Psoas muscle (tissue), 8 donors: ENCODE results near the gene PCNX2. TPM values are rescaled to one million over a fixed set of nuclear protein-coding genes. Genes with fewer than 3 reads are reported as not detected.

Experiments
- ATAC-seq, 4 donors: fragments of 200-7000 bp; cut with Tn5 transposase; one replicate each; pipeline ENCODE4 v1.9.1; 2020; ENCODE audit warnings: moderate library complexity in 3 of 4, mild to moderate bottlenecking in 2 of 4
- DNase-seq, 2 donors: peaks; one replicate each; pipeline ENCODE4 v3.0.0-alpha.2; 2020
- H3K27ac ChIP-seq: fragments of 200-600 bp; one replicate; pipeline ENCODE4 v1.8.0; 2022
- H3K27me3 ChIP-seq, 3 donors: fragments of 200-600 bp in 1 of 3; one replicate each; pipeline versions ENCODE4 v1.6.1 to v1.8.0; 2013 to 2022; ENCODE audit warnings: low read length in 2 of 3, mild to moderate bottlenecking in 2 of 3, moderate library complexity in 1 of 3; ENCODE audit not compliant: insufficient read depth in 3 of 3
- H3K36me3 ChIP-seq, 2 donors: fragments of 200-600 bp in 1 of 2; one replicate each; pipeline versions ENCODE4 v1.6.1 to v1.8.0; 2013 to 2022; ENCODE audit warnings: low read depth in 1 of 2, mild to moderate bottlenecking in 1 of 2, moderate library complexity in 1 of 2; ENCODE audit not compliant: insufficient read depth in 1 of 2
- H3K4me1 ChIP-seq: fragments of 200-600 bp; one replicate; pipeline ENCODE4 v1.8.0; 2022
- H3K4me3 ChIP-seq: fragments of 200-600 bp; one replicate; pipeline ENCODE4 v1.8.0; 2022; ENCODE audit warnings: mild to moderate bottlenecking
- H3K9me3 ChIP-seq: fragments of 200-600 bp; one replicate; pipeline ENCODE4 v1.8.0; 2022
- WGBS, 3 donors: extraction: QIAGEN DNeasy Blood & Tissue Kit; methylation state at CpG; one replicate each; pipeline versions ENCODE4 v1.1.6 to v1.1.7; 2013; 5-methylcytosine and 5-hydroxymethylcytosine counted together
- intact Hi-C, 2 donors: fragments of 100-400 bp; cut with DNase I; formaldehyde crosslinking; loops; one replicate each; pipeline versions ENCODE4 v1.11.0 to v1.14.2; 2022
- polyA plus RNA-seq, 3 donors: library from polyadenylated mRNA; stranded (reverse); fragments of 200-250 nt; gene quantifications; one replicate each; pipeline ENCODE4 v1.2.3, GENCODE V29; 2013
- total RNA-seq, 4 donors: library from RNA; stranded (reverse); fragmentation: NEBNext Ultra II Directional in 2 of 4; extraction: Animal tissue kit (Norgen Biotek cat#: 25700) in 2 of 4; gene quantifications; one replicate each; pipeline versions ENCODE4 v1.2.1 to v1.2.4, GENCODE V29; 2021 to 2023
- TF ChIP-seq, protein P1 (sequence below): fragments of 200-600 bp; IDR thresholded peaks from one replicate; pipeline ENCODE4 v1.8.0; 2022; ENCODE audit warnings: antibody characterized with exemption
- donor health status: healthy with polysubstance abuse.
- donor health status: DM: no; HTN: no; CAD: no; lungs with moderate emphysema.
- donor health status: Bipolar disorder and iron deficiency.
- donor health status: healthy.
- donor health status: DM: yes; HTN: yes; CAD: no.
- donor health status: DM: no; HTN: no; CAD: no.
- donor health status: DM: no; HTN: no; CAD: no.
- donor health status: DM: yes; HTN: yes; CAD: no.

Gene PCNX2
- total and polyA plus RNA-seq, 7 donors, result 0.16 to 1.1 (median 0.54) TPM

DNA sequence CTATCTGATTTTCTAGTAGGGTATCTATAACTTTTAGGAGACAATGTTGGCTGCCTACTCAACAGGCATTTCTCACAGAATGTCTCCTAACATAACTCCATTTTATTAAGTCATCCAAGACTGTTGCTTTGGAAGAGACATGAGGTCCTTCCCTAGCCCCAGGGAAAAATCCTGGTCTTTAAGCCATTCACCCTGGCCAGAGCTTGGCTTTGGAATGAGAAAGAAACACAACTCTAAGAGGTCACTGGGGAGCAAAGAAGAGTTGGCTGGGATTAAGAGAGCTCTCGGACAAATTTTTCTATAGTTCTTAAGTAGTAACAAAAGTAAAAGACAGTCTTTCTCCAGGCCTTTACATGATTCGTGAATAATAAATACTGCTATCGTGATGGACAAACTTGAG, 57.9 kb downstream of the PCNX2 start:
- DNase-seq (no peak), ATAC-seq (no peak)
- whole genome bisulfite sequencing, 3 donors, result 70 to 78% (median 71%) methylated on average over 3 of the region's 3 CpGs
- no peaks in the 10 kb centered on the region for H3K9me3 ChIP-seq
- no peaks in the 10 kb centered on the region for H3K4me1 ChIP-seq
- H3K4me3 ChIP-seq, result no peak overlapping the region
- no peaks in the 10 kb centered on the region for H3K36me3 ChIP-seq
- no peaks in the 10 kb centered on the region for H3K27me3 ChIP-seq
- intact Hi-C loops, result no loop called here
- TF ChIP-seq, protein P1, sequence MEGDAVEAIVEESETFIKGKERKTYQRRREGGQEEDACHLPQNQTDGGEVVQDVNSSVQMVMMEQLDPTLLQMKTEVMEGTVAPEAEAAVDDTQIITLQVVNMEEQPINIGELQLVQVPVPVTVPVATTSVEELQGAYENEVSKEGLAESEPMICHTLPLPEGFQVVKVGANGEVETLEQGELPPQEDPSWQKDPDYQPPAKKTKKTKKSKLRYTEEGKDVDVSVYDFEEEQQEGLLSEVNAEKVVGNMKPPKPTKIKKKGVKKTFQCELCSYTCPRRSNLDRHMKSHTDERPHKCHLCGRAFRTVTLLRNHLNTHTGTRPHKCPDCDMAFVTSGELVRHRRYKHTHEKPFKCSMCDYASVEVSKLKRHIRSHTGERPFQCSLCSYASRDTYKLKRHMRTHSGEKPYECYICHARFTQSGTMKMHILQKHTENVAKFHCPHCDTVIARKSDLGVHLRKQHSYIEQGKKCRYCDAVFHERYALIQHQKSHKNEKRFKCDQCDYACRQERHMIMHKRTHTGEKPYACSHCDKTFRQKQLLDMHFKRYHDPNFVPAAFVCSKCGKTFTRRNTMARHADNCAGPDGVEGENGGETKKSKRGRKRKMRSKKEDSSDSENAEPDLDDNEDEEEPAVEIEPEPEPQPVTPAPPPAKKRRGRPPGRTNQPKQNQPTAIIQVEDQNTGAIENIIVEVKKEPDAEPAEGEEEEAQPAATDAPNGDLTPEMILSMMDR, result no peak
- no peak overlapping the region for H3K27ac ChIP-seq

GRCh38 chr1:233233508-233234040, 62.0 kb downstream of the PCNX2 start:
- TF ChIP-seq, protein P1, result no peak
- ATAC-seq, result no peak
- no peaks in the 10 kb centered on the region for H3K27me3 ChIP-seq
- no peaks in the 10 kb centered on the region for H3K9me3 ChIP-seq
- no peaks in the 10 kb centered on the region for H3K36me3 ChIP-seq
- no peak overlapping the region for H3K27ac ChIP-seq
- DNase-seq, result no peak
- 77 to 78% (median 78%) methylated on average over 5 of the region's 5 CpGs for WGBS, 3 donors
- intact Hi-C loops, result no loop called here
- H3K4me3 ChIP-seq, result no peak overlapping the region
- no peaks in the 10 kb centered on the region for H3K4me1 ChIP-seq

DNA sequence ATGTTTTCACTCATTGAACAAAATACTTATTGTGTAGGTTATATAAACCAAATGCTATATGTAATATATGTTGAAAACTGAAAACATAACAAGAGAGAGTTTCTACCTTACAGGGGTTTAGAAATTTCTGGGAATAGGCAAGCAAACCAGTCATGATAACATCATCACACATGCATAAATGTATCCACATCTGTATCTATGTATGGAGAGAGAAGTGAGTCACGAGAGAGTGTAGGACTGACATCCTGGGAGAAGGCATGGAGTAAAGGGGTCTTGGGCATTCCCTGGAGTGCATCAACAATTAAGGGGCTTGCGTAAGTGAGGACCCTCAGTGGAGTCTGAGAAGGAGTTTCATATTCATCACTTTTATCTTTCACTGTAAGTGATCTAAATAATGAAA, 65.5 kb downstream of the PCNX2 start:
- no peaks in the 10 kb centered on the region for H3K4me1 ChIP-seq
- ATAC-seq (no peak), DNase-seq (no peak)
- H3K27me3 ChIP-seq, result no peaks in the 10 kb centered on the region
- H3K36me3 ChIP-seq, result no peaks in the 10 kb centered on the region
- TF ChIP-seq, protein P1, result no peak
- no peak overlapping the region for H3K4me3 ChIP-seq
- intact Hi-C loops, result no loop called here
- WGBS, 3 donors, result 87 to 93% (median 89%) methylated on average over 2 of the region's 2 CpGs
- no peak overlapping the region for H3K27ac ChIP-seq
- H3K9me3 ChIP-seq, result no peaks in the 10 kb centered on the region

GRCh38 chr1:233229288-233229687, 66.2 kb downstream of the PCNX2 start:
- Histone ChIP-seq H3K27ac (no peak overlapping the region), H3K27me3 (no peaks in the 10 kb centered on the region), H3K9me3 (no peaks in the 10 kb centered on the region), H3K36me3 (no peaks in the 10 kb centered on the region), H3K4me3 (no peak overlapping the region), H3K4me1 (no peaks in the 10 kb centered on the region)
- WGBS, 3 donors, result 83 to 88% (median 84%) methylated on average over 3 of the region's 3 CpGs
- TF ChIP-seq, protein P1, result no peak
- no peak for DNase-seq
- no peak for ATAC-seq
- intact Hi-C loops, result no loop called here

DNA sequence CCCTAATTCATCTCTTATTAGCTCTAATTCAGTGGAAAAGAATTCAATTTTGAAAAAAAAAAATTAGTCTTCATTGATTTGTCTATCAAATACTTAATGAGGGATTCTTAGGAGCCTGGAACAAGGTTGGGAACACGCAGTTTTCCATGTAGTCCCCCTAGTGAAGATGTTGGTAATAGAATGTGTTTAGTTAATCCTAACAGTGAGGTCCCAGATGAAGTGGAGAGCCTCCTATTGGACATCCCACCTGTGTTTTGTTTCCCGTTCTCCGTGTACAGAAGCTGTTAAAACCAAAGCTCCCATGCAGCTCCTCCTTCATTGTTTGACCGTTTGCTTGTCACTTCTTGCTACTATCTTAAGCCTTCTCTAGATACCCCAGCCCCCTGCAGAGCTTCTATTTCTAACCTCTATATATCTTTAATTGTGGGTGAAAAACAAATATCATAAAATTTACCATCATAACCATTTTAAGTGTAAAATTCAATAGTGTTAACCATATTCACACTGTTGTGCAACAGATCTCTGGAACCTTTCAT, 67.5 kb downstream of the PCNX2 start:
- TF ChIP-seq, protein P1, result no peak
- Histone ChIP-seq H3K27me3 (no peaks in the 10 kb centered on the region), H3K27ac (no peak overlapping the region), H3K4me3 (no peak overlapping the region), H3K9me3 (no peaks in the 10 kb centered on the region), H3K4me1 (no peaks in the 10 kb centered on the region), H3K36me3 (no peaks in the 10 kb centered on the region)
- intact Hi-C loops, result no loop called here
- 69 to 77% (median 74%) methylated on average over 4 of the region's 4 CpGs for WGBS, 3 donors
- no peak for ATAC-seq
- DNase-seq, result no peak
